Left cardiac atrium (tissue), 4 donors: ENCODE measurements around the gene MOB3A. TPM values are rescaled to one million over a fixed set of nuclear protein-coding genes. Genes with fewer than 3 reads are reported as not detected.
A peak's percentile ranks its signal among the peaks of the same experiment; 100 is the strongest.
"Not testable (repeated sequence)": the region's sequence is repeated elsewhere in the genome, so short reads cannot be mapped to it uniquely, and the experiment has no call there.

Source experiments
- ATAC-seq, 2 donors: fragments of 200-7000 bp; cut with Tn5 transposase; one replicate each; pipeline ENCODE4 v1.9.1; 2020; ENCODE audit warnings: mild to moderate bottlenecking in 2 of 2, moderate library complexity in 2 of 2
- DNase-seq: peaks from one replicate; pipeline ENCODE4 v3.0.0-alpha.2; 2020
- intact Hi-C, 2 donors: fragments of 100-400 bp; cut with DNase I; formaldehyde crosslinking; loops; one replicate each; pipeline versions ENCODE4 v1.14.1 to v1.15.1; 2022 to 2023
- total RNA-seq, 2 donors: library from RNA; stranded (reverse); fragmentation: NEBNext Ultra II Directional; extraction: Animal tissue kit (Norgen Biotek cat#: 25700); gene quantifications; one replicate each; pipeline ENCODE4 v1.2.1, GENCODE V29; 2021
- donor health status: DM: no; HTN: yes; CAD: no.
- donor health status: DM: no; HTN: yes; CAD: no; lungs with severe emphysema.
- donor health status: DM: yes; HTN: yes; CAD: no.
- donor health status: Dilated cardiomyopathy.

Gene MOB3A
- total RNA-seq, 2 donors from 2014 or later, result 24.9 to 28.6 TPM

- DNase-seq (no peak), ATAC-seq (no peak)
- intact Hi-C loops, result no loop called here
Measured at GRCh38 chr19:2111886-2112285, 15.8 kb upstream of the MOB3A start.

GRCh38 chr19:2111425-2111824 lies 15.3 kb upstream of the MOB3A start:
- ATAC-seq (no peak), DNase-seq (no peak)
- intact Hi-C loops, result no loop called here

DNA sequence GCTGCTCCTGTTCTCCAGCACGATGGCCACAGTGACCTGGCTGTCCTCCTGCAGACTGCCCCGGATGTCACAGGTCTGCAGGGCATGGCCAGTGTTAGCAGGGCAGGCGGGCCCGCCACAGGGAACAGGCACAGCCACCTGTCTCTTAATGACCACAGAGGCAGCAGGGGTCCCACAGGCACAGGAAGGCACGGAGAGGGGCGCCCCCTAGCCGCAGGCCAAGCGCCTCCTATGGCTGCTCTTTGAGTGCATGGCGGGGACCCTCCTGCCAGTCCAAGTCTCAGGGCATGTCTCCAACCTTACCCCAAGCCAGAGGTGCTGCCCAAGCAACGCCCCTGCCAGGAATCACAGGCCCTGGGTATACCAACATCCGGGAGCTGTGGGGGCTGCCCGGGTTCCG lies 14.7 kb upstream of the MOB3A start:
- intact Hi-C loops, result no loop called here
- ATAC-seq, result no peak

DNA sequence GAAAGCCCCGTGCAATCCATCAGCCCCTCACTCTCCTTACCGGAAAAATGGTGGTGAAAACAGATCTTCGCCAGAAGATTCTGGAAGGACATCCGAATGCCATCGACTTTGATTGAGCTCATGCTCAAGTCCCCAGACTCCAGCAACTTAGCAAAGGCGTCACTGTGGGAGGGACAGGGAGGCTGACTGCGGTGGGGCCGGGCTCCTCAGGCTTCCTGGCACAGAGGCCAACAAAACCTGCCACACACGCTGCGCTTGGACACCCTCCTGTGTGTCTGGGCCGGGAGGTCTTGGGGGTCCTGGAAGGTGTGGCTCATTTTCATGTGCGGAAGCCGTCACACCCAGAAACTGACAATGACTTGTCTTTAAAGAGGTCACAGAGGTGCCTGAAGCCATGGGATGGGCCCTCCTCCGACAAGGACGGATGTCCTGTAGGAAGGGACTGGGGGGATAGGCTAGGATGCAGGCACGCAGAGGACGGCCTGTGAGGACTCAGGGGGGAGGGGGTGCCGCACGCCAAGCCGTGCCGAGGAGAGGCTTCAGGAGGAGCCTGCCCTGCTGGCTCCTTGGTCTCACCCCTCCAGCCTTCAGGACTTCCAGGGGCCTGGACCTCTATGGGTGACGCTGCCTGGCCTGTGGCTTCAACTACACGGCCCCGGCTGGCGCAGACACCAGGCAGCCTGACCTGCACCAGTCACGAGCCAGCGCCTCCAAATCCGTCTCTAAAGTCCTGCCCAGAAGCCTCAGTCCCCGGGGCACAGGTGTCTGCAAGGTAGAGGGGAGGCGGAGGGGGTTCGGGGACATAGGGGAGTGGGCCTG lies 13.1 kb upstream of the MOB3A start:
- no peak for ATAC-seq
- intact Hi-C loops, result no loop called here
- DNase-seq, result no peak

More for the DNA sequence above, 14.7 kb upstream of the MOB3A start:
- DNase-seq, result no peak

GRCh38 chr19:2108251-2109016 lies 12.3 kb upstream of the MOB3A start:
- ATAC-seq, result no peak
- intact Hi-C loops, result no loop called here
- no peak for DNase-seq

GRCh38 chr19:2103045-2103707 lies 7.0 kb upstream of the MOB3A start:
- DNase-seq (no peak), ATAC-seq (no peak)
- intact Hi-C loops, result no loop called here

DNA sequence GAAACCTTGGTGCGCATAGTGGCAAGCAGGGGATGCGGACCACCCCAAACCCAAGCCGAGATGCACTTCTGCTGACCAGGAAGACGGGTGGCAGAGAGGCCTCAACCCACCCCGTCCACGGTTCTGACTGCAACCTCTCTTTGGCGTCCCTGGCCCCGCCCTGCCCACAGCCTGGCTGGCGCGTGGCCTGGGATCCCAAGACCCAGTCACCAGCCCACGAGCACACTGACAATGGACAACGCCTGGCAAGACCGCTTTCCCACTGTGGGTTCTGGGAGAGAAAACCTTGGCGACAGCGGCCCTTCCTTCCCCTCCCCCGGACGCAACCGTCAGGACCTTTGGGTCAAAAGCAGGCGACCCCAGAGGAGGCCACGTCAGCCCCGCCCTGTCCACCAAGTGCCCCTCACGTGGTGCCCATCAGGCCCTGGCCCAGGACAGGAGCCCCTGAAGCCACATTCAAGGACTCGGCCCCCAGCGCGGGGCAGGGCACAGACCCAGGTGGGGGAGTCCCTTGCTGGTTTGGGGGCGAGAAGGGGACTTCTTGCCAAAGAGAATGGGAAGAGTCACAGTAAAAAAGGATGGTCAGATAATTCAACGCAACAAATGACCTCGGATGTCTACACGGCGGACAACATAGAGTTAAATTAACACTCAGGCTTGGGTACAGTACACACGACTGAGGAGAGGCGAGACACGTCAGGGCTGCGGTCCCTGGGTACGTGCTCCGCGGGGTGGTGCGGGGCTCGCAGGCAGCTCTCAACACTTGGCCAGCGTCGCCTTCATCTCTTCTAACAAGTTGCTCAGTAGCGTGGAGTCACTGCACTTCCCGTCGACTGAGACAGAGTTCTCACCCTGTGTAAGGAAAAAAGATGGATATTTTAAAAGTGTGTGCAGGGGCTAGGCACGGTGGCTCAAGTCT lies 5.5 kb upstream of the MOB3A start:
- intact Hi-C loops, result no loop called here
- no peak for ATAC-seq

GRCh38 chr19:2100719-2101061 lies 4.6 kb upstream of the MOB3A start:
- ATAC-seq, result no peak
- intact Hi-C loops, result no loop called here
- no peak for DNase-seq

More for the DNA sequence above, 5.5 kb upstream of the MOB3A start:
- no peak for DNase-seq

- intact Hi-C loops, result no loop called here
- ATAC-seq (no peak), DNase-seq (no peak)
Measured at GRCh38 chr19:2099937-2100718, 4.0 kb upstream of the MOB3A start.

DNA sequence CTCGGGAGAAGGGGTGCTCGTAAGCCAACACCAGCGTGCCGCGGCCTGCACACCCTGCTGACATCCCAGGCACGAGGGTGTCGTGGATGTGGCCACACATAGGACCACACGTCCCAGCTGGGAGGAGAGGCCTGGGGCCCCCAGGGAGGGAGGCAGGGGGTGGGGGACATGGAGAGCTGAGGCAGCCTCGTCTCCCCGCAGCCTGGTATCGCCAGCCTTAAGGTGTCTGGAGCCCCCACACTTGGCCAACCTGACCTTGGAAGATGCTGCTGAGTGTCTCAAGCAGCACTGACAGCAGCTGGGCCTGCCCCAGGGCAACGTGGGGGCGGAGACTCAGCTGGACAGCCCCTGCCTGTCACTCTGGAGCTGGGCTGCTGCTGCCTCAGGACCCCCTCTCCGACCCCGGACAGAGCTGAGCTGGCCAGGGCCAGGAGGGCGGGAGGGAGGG lies 3.0 kb upstream of the MOB3A start:
- intact Hi-C loops, result no loop called here
- ATAC-seq, result no peak
- DNase-seq, result no peak

GRCh38 chr19:2097886-2098327 lies 1.8 kb upstream of the MOB3A start:
- intact Hi-C loops, result no loop called here
- no peak for DNase-seq
- ATAC-seq, result no peak

DNA sequence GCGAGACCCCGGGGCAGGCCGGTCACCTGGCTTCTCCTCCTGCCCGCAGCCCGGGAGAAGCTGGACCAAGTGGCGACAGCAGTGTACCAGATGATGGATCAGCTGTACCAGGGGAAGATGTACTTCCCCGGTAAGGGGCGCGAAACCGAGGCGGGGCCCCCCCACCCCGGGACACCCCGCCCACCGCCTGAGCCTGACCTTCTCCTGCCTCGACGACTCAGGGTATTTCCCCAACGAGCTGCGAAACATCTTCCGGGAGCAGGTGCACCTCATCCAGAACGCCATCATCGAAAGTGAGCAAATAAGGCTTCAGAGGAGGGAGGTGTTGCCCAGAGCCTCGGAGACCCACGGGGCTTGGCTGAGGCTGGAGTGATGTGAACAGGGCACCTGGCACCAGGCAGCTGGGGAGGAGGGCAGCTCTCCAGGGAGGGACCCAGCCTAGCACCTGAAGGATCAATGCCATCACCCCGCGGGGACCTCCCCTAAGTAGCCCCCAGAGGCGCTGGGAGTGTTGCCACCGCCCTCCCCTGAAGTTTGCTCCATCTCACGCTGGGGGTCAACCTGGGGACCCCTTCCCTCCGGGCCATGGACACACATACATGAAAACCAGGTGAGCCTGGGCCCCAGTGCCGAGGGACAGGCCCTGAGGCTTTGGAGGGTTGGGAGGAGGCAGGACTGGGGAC lies 1.2 kb upstream of the MOB3A start:
- intact Hi-C loops, result no loop called here
- DNase-seq (no peak), ATAC-seq (no peak)

GRCh38 chr19:2096480-2097202 lies 515 bp upstream of the MOB3A start, which contains the start of gene IZUMO4:
Gene IZUMO4, plus strand, starts transcription at chr19:2096915. Its CDS starts 31 bp downstream, at chr19:2096946.
- intact Hi-C loops, result no loop called here
- peak; percentile 99 for DNase-seq

GRCh38 chr19:2091926-2092525 lies 4.1 kb downstream of the MOB3A start:
- ATAC-seq, DNase-seq, intact Hi-C loops: not testable (repeated sequence)

More at GRCh38 chr19:2096480-2097202, 515 bp upstream of the MOB3A start, which contains the start of gene IZUMO4:
- ATAC-seq, result peak; percentile 89 to 91

GRCh38 chr19:2089727-2090053 lies 6.4 kb downstream of the MOB3A start:
- ATAC-seq, result no peak
- intact Hi-C loops, result no loop called here
- DNase-seq, result no peak

- ATAC-seq, result no peak
- no peak for DNase-seq
- intact Hi-C loops, result no loop called here
Measured at GRCh38 chr19:2089001-2089711, 7.0 kb downstream of the MOB3A start.
